NCI-H2227 treated with DMSO at 0.1 percent for 48 hours (cell line): ENCODE measurements around the gene SEPTIN10.
A peak's percentile ranks its signal among the peaks of the same experiment; 100 is the strongest.
"Not testable (repeated sequence)": the region's sequence is repeated elsewhere in the genome, so short reads cannot be mapped to it uniquely, and the experiment has no call there.

Source experiments
- DNase-seq: peaks from one replicate; lab custom pipeline; 2025; lab: John Stamatoyannopoulos, UW

The SEPTIN10 gene

DNA sequence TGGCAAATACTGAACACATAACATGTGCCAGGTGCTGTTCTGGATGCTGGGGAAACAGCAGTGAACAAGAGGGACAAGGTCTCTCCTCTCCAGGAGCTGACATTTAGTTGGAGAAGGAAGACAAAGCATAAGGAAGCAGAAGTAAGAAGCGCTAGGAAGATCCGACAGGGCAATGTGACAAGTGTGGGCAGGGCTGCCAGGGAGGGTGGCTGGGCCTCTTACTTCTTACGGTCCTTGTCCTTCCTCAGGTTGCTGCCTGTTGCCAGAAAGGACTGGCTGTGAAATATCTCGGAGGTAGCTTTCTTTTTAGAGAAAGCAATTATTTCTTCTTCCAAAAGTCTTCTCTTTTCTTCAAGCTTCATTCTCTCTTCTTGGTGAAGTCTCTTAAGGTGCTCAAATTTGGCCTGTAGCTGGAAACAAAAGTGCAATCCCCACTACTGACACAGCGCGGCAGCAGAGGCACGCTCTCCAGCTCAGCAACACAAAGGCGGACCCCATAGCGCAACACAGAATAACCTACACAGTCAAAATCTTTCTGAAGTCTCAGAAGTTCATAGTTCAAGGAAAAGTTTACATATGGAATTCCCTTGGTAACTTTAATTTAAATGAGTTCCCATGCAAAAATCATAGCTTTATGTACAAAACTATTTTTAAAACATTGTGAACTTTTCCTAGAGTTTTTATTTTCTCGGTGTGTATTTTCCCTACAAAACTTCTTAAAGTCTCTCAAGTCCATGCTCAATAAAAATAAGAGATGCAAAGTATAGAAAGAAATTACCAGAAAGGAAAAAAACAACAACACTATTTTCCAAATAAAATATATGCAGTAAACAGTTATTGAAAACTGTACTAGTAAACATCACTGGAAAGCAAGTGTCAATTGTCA is 67.7 kb downstream of the SEPTIN10 start:
- peak; percentile 63 for DNase-seq

GRCh38 chr2:109542384-109542783 is 71.4 kb downstream of the SEPTIN10 start:
- DNase-seq: no peak

GRCh38 chr2:109538546-109538945 is 75.2 kb downstream of the SEPTIN10 start:
- no peak for DNase-seq

DNA sequence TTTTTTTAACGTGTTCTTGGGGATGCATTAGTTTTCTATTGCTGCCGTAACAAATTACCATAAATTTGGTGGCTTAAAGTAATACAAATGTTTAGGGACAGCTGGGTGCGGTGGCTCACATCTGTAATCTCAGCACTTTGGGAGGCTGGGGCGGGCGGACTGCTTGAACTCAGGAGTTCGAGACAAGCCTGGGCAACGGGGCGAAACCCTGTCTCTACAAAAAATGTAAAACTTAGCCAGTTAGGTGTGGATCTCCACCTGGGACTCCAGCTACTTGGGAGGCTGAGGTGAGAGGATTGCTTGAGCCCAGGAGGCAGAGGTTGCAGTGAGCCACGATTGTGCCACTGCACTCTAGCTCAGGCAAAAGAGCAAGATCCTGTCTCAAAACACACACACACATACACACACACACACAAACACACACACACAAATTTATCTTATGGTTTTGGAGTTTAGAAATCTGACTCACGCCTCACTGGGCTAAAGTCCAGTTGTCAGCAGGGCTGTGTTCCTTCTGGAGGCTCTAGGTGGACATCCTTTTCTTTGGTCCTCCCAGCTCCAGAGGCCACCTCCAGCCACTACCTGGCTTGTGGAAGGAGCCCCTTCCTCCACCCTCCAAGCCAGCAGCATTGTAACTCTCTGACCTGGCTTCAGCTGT is 76.1 kb downstream of the SEPTIN10 start:
- no peak for DNase-seq

DNA sequence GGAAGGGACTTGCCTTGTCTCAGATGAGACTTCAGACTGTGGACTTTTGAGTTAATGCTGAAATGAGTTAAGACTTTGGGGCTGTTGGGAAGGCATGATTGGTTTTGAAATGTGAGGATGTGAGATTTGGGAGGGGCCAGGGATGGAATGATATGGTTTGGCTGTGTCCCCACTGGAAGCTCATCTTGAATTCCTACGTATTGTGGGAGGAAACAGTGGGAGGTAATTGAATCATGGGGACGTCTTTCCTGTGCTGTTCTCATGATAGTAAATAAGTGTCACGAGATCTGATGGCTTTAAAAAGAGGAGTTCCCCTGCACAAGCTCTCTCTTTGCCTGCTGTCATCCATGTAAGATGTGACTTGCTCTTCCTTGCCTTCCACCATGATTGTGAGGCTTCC is 77.2 kb downstream of the SEPTIN10 start:
- not testable (repeated sequence) for DNase-seq

- DNase-seq: no peak
Observed at GRCh38 chr2:109535217-109535946, 78.4 kb downstream of the SEPTIN10 start.

DNA sequence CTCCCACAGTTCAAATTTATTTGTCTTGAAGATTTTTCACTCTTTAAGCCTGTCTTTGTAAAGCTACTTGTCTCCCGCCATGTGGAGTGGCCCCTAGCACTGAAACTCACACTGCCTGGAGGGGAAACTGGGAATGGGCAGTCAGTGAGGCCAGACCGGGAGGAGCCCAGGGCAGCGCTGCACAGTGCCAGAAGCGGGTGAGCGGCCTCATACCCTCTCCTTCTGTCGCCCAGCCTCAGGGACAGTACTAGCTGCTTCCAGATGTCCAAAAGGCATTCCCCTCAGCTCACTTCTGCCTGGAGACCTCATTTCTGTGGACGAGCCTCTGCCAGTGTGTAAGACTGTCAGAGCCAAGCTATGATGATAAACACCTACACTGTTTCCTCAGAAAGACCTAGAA is 79.9 kb downstream of the SEPTIN10 start:
- DNase-seq: no peak

GRCh38 chr2:109532728-109533076 is 81.1 kb downstream of the SEPTIN10 start:
- DNase-seq: no peak

- DNase-seq: no peak
Observed at GRCh38 chr2:109531896-109532727, 81.7 kb downstream of the SEPTIN10 start.

- no peak for DNase-seq
Observed at GRCh38 chr2:109531221-109531620, 82.5 kb downstream of the SEPTIN10 start.

DNA sequence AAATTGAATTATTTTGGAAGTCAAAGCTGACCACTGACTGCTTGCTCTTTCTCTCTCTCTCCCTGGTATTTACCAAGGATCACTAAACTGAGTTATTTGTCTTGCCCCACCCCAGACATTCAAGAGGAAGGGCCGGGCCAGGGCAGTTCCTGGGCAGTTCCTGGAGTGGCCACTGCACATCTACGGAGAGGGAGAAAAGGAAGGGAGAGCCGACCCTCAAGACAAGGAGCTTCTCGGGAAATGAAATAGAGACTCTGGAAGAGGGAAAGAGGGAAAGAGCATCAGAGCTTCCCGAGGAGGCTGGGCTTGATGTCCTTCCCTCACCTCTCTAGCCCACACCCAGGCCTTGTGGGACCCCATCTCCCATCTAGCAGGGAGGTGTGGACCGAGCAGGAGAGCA is 83.1 kb downstream of the SEPTIN10 start:
- DNase-seq: no peak

GRCh38 chr2:109529532-109530449 is 84.0 kb downstream of the SEPTIN10 start:
- DNase-seq: no peak

GRCh38 chr2:109528811-109529501 is 84.8 kb downstream of the SEPTIN10 start:
- DNase-seq: no peak

DNA sequence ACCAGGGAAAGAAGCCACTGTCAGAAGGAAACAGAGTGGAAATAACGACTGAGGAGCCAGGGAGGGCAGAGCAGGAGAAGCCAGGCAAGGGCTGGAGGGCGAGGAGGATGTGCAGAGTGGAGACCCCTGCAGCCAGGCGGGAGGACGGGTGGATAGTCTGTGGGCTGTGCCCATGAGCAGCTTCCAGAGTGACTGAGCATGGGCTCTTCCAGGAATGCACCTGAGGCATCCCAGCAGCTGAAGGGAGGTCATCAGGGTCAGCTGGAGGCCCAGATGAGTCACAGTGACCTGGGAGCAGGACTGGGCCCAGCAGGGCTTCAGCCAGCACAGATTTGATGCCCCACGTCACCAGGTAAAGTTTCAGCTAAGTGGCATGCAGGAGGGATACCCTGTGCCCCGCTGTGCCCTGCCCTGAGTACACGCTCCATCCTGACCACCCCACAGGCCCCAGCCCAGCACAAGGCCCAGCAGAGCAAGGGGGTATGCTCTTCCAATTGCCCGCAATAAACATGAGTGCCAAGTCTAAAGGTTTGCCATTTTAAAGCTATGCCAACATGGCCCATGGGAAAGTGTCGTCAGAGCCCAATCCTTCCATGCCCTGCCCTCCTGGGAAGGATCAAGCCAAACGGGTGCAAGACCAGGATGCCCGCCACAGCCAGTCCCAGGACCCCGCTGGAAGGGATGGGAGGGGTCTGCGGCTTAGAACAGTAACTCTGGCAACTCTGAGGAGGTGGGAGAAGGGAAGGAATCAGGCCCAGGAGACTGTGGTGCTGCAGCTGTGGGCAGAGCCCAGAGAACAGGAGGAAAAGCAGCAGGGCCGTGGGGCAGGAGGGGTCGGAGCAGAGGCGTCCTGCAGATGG is 85.7 kb downstream of the SEPTIN10 start:
- DNase-seq: no peak

GRCh38 chr2:109527079-109527478 is 86.7 kb downstream of the SEPTIN10 start:
- DNase-seq: no peak

DNA sequence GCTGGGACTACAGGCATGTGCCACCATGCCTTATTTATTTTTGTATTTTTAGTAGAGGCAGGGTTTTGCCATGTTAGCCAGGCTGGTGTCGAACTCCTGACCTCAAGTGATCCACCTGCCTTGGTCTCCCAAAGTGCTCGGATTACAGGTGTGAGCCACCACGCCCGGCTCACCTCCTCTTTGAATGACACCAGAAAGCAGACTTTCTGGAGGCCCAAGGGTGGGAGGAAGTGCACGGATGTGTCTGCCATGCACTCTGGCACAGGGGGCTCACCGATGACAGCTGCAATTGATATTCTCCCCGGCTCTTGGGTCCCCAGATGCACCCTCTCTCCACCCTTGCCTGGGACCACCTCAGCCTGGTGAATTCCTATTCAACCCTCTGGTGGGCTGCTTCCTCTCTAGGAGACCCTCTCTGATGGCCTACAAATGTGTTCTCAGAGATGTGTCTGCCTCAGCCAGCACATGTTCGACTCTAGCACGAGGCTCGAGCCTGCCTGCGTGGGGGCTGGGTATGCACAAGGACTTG is 87.3 kb downstream of the SEPTIN10 start:
- DNase-seq: no peak

GRCh38 chr2:109525836-109526235 is 87.9 kb downstream of the SEPTIN10 start:
- no peak for DNase-seq

GRCh38 chr2:109523536-109524361 is 90.0 kb downstream of the SEPTIN10 start:
- DNase-seq: no peak
